ENCODE measurements around the gene CBX4.

DNA sequence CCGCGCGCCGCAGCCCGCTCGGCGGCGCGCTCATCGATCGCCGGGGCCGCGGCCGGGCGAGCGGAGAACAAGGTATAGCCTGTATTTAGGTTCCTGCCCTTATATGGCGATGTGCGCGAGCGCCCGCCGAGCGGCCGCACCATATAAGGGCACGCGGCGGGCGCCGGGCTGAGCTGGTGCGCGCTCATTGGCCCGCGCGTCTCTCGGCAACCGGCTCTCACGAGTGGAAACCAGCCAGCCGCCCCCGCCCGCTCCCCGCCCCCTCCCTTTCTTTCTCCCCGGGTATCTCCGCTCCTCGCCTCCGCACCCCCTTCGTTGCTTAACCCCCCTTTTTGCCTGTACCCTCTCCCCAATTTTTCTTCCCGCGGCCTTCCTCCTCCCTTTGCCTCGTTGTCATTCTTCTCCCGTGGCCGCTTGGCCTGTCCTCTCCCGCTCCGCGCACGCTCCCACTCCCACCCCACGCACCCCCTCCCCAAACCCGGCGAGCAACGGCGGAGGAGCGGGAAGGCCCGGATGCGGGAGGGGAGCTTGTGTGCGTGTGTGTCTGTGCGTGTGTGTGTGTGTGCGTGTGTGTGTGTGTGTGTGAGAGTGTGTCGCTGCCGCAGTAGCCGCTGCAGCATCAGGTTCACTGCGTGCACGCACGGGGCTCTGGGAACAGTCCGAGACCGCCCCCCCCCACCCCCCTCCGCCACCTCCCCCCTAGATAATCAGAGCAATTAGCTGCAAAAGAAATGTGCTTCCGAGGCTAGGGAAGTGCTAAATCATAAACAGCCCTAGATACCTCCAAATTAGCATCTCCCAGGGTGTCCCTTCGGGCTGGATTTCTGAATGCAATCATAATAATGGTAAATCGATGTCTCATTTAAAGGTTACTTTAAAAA is 28.9 kb downstream of the CBX4 start:
- TF ChIP-seq, protein P1, sequence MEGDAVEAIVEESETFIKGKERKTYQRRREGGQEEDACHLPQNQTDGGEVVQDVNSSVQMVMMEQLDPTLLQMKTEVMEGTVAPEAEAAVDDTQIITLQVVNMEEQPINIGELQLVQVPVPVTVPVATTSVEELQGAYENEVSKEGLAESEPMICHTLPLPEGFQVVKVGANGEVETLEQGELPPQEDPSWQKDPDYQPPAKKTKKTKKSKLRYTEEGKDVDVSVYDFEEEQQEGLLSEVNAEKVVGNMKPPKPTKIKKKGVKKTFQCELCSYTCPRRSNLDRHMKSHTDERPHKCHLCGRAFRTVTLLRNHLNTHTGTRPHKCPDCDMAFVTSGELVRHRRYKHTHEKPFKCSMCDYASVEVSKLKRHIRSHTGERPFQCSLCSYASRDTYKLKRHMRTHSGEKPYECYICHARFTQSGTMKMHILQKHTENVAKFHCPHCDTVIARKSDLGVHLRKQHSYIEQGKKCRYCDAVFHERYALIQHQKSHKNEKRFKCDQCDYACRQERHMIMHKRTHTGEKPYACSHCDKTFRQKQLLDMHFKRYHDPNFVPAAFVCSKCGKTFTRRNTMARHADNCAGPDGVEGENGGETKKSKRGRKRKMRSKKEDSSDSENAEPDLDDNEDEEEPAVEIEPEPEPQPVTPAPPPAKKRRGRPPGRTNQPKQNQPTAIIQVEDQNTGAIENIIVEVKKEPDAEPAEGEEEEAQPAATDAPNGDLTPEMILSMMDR (IDR thresholded peaks at IDR 0.05), result no peak
- TF ChIP-seq CREM (CRISPR knock-in tag; IDR thresholded peaks at IDR 0.05) (no peak), GABPB1 (CRISPR knock-in tag; IDR thresholded peaks at IDR 0.05) (no peak), ZNF232 (CRISPR knock-in tag; IDR thresholded peaks at IDR 0.05) (no peak), PRRX2 (CRISPR knock-in tag; IDR thresholded peaks at IDR 0.05) (no peak), NFYB (CRISPR knock-in tag; conservative IDR thresholded peaks at IDR 0.05; ENCODE audit: low read depth) (no peak), CBFB (CRISPR knock-in tag; IDR thresholded peaks at IDR 0.05; ENCODE audit: low read depth) (no peak), SP1 (CRISPR knock-in tag; conservative IDR thresholded peaks at IDR 0.05) (no peak), NFATC4 (CRISPR knock-in tag; IDR thresholded peaks at IDR 0.05) (no peak), CREB1 (CRISPR knock-in tag; IDR thresholded peaks at IDR 0.05) (no peak), RELA (CRISPR knock-in tag; IDR thresholded peaks at IDR 0.05; ENCODE audit: borderline replicate concordance) (no peak), SOX15 (CRISPR knock-in tag; IDR thresholded peaks at IDR 0.05) (no peak)
- TF ChIP-seq, protein P2, sequence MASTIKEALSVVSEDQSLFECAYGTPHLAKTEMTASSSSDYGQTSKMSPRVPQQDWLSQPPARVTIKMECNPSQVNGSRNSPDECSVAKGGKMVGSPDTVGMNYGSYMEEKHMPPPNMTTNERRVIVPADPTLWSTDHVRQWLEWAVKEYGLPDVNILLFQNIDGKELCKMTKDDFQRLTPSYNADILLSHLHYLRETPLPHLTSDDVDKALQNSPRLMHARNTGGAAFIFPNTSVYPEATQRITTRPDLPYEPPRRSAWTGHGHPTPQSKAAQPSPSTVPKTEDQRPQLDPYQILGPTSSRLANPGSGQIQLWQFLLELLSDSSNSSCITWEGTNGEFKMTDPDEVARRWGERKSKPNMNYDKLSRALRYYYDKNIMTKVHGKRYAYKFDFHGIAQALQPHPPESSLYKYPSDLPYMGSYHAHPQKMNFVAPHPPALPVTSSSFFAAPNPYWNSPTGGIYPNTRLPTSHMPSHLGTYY (CRISPR knock-in tag; IDR thresholded peaks at IDR 0.05), result no peak
- TF ChIP-seq, protein P3, sequence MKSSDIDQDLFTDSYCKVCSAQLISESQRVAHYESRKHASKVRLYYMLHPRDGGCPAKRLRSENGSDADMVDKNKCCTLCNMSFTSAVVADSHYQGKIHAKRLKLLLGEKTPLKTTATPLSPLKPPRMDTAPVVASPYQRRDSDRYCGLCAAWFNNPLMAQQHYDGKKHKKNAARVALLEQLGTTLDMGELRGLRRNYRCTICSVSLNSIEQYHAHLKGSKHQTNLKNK (CRISPR knock-in tag; IDR thresholded peaks at IDR 0.05), result no peak

Data from WTC11 (cell line).